Glutamatergic neuron (in vitro differentiated cells): Measurements from ENCODE around the gene CD276. TPM values are rescaled to one million over a fixed set of nuclear protein-coding genes. Genes with fewer than 3 reads are reported as not detected.

Experiments
- DNase-seq: peaks from one replicate; pipeline ENCODE4 v3.0.0; 2022
- H3K27ac Mint-ChIP-seq: one replicate; pipeline ENCODE4 v1.8.0; 2020; ENCODE audit warnings: mild to moderate bottlenecking, mixed read lengths, inconsistent platforms; ENCODE audit not compliant: unreplicated experiment
- H3K27me3 Mint-ChIP-seq: one replicate; pipeline ENCODE4 v1.8.0; 2020; ENCODE audit warnings: mild to moderate bottlenecking, moderate library complexity, mixed read lengths, inconsistent platforms; ENCODE audit not compliant: unreplicated experiment
- H3K36me3 Mint-ChIP-seq: one replicate; pipeline ENCODE4 v1.8.0; 2020; ENCODE audit warnings: mild to moderate bottlenecking, mixed read lengths, inconsistent platforms; ENCODE audit not compliant: unreplicated experiment
- H3K4me1 Mint-ChIP-seq: one replicate; pipeline ENCODE4 v1.8.0; 2020; ENCODE audit warnings: mild to moderate bottlenecking, low read depth, mixed read lengths, inconsistent platforms; ENCODE audit not compliant: unreplicated experiment
- H3K4me3 Mint-ChIP-seq: one replicate; pipeline ENCODE4 v1.8.0; 2020; ENCODE audit warnings: mild to moderate bottlenecking, mixed read lengths, inconsistent platforms; ENCODE audit not compliant: unreplicated experiment
- H3K9me3 Mint-ChIP-seq: one replicate; pipeline ENCODE4 v1.8.0; 2020; ENCODE audit warnings: mild to moderate bottlenecking, moderate library complexity, mixed read lengths, inconsistent platforms; ENCODE audit not compliant: unreplicated experiment
- CTCF ChIP-seq: fragments of 200-600 bp; sonication (generic); IDR thresholded peaks from one replicate; pipeline ENCODE4 v1.5.0; 2021; ENCODE audit not compliant: partially characterized antibody, unreplicated experiment
- total RNA-seq: library from RNA; stranded (reverse); fragmentation: NEBNext Ultra II Directional; extraction: Animal tissue kit (Norgen Biotek cat#: 25700); gene quantifications from one replicate; pipeline ENCODE4 v1.2.1, GENCODE V29; 2021; ENCODE audit not compliant: unreplicated experiment

CD276 gene
- total RNA-seq, 1 donor from 2014 or later = 192 TPM

DNA sequence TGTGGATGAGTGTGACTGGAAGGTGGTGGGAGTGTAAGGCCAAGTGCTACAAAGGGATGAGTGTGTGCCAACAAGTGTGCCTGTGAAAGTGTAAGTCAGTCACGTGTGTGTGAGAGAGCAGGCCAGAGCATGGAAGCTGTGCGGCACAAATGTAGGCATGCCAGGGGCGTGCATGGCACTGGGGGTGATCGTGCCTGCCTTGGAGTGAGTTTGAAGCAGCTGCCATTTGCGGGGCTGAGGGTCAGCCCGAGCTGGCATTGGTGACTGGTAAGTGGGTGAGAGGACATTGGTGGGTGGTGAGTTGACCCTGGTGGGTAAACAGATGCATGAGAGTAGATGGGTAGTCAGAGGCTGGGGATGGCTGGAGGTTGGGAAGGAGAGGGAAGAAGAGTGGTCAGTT is 24.5 kb downstream of the CD276 start:
- Mint-ChIP-seq H3K4me3 (peak overlapping the region; percentile 30), H3K9me3 (peaks cover 12% of the 10 kb centered on the region), H3K27me3 (peaks cover 7% of the 10 kb centered on the region), H3K4me1 (no peaks in the 10 kb centered on the region), H3K36me3 (peaks cover 8% of the 10 kb centered on the region), H3K27ac (no peak overlapping the region)
- TF ChIP-seq CTCF = no peak
- DNase-seq = no peak

DNA sequence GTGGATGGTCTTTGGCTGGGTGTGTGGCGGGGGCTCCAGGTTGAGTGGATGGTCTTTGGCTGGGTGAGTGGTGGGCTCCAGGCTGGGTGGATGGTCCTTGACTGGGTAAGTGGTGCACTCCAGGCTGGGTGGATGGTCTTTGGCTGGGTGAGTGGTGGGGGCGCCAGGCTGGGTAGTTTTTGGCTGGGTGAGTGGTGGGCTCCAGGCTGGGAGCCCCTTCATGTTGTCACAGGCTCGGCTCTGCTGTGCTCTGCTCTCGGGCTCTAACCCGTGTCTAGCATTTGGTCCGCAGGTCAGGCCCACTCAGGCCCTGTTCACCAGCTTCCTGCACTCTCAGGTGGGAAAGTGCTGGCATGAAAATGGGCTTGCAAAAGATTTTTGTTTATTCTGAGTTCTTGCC is 25.1 kb downstream of the CD276 start:
- no peak overlapping the region for H3K4me3 Mint-ChIP-seq
- no peak for TF ChIP-seq CTCF
- H3K9me3 Mint-ChIP-seq = peaks cover 12% of the 10 kb centered on the region
- H3K4me1 Mint-ChIP-seq = no peaks in the 10 kb centered on the region
- H3K27me3 Mint-ChIP-seq = peaks cover 7% of the 10 kb centered on the region
- DNase-seq = no peak
- H3K36me3 Mint-ChIP-seq = peaks cover 8% of the 10 kb centered on the region
- no peak overlapping the region for H3K27ac Mint-ChIP-seq

DNA sequence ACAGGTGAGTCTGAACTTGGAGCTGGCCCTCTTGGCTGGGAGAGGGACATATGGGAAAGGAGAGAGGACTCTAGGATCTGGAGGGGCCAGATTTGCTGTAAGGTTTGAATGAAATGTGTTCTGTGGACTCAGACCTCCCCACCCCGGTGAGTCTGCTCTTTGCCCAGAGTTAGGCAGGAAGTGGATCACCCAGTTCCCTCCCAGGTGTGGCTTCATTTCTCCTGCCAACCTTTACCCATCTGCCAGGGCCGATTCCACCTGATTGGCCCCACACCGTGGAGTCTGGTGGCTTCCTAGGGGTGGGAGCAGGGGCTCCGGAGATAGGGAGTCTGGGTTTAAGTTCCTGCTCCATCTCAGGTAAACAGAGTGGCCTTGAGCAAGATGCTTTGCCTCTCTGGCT is 25.5 kb downstream of the CD276 start:
- H3K4me3 Mint-ChIP-seq = no peak overlapping the region

GRCh38 chr15:73710321-73710720 is 26.1 kb downstream of the CD276 start:
- DNase-seq = no peak
- Mint-ChIP-seq H3K27me3 (peaks cover 5% of the 10 kb centered on the region), H3K27ac (no peak overlapping the region), H3K4me3 (no peak overlapping the region), H3K4me1 (no peaks in the 10 kb centered on the region), H3K9me3 (peaks cover 12% of the 10 kb centered on the region), H3K36me3 (peaks cover 8% of the 10 kb centered on the region)
- TF ChIP-seq CTCF = no peak

More for the DNA sequence above, 25.5 kb downstream of the CD276 start:
- DNase-seq = no peak
- no peak for TF ChIP-seq CTCF
- H3K27ac Mint-ChIP-seq = no peak overlapping the region
- H3K4me1 Mint-ChIP-seq = no peaks in the 10 kb centered on the region
- H3K36me3 Mint-ChIP-seq = peaks cover 8% of the 10 kb centered on the region
- peaks cover 6% of the 10 kb centered on the region for H3K27me3 Mint-ChIP-seq
- peaks cover 12% of the 10 kb centered on the region for H3K9me3 Mint-ChIP-seq

DNA sequence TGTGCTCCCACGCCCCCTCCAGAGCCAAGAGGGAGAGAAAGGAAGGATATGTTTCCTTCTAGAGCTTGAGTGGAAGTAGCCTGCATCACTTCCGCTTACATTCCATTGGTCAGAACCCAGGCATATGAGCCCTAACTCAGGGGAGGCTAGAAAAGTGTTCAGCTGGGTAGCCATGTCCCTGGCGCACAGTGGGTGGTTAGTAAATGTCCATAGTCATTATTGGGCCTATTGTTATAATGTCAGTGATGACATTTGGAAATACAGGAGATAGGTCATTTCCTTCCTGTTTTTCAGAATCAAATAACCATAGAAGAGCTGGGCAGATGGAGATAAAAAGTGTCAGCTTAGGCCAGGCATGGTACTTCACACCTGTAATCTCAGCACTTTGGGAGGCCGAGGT is 27.3 kb downstream of the CD276 start:
- Mint-ChIP-seq H3K27me3 (peaks cover 3% of the 10 kb centered on the region), H3K4me1 (no peaks in the 10 kb centered on the region), H3K27ac (no peak overlapping the region), H3K9me3 (peaks cover 9% of the 10 kb centered on the region), H3K36me3 (peaks cover 8% of the 10 kb centered on the region), H3K4me3 (no peak overlapping the region)
- no peak for TF ChIP-seq CTCF
- DNase-seq = no peak
